Small intestine (tissue), 7 donors: ENCODE data around the gene COA6. TPM values are rescaled to one million over a fixed set of nuclear protein-coding genes. Genes with fewer than 3 reads are reported as not detected.
"Not testable (repeated sequence)": the region's sequence is repeated elsewhere in the genome, so short reads cannot be mapped to it uniquely, and the experiment has no call there.

Source experiments
- DNase-seq, 2 donors: peaks; one replicate each; pipeline versions ENCODE4 v3.0.0 to v3.0.0-alpha.2; 2013
- FAIRE-seq: peaks from 2 replicates; lab custom pipeline; 2012; peaks lifted over from hg19 to GRCh38; lab: Jason Lieb, UNC
- H3K27ac ChIP-seq, 3 donors: one replicate each; pipeline ENCODE4 v1.5.1; 2013; ENCODE audit warnings: low read length in 2 of 3, mild to moderate bottlenecking in 2 of 3, control low read depth in 1 of 3, inconsistent platforms in 1 of 3, low read depth in 1 of 3, moderate library complexity in 1 of 3
- H3K27me3 ChIP-seq, 3 donors: one replicate each; pipeline ENCODE4 v1.6.1; 2013; ENCODE audit warnings: low read length in 3 of 3, inconsistent platforms in 1 of 3; ENCODE audit not compliant: control insufficient read depth in 3 of 3, insufficient read depth in 3 of 3
- H3K36me3 ChIP-seq, 3 donors: one replicate each; pipeline ENCODE4 v1.6.1; 2013; ENCODE audit warnings: low read length in 3 of 3, inconsistent platforms in 1 of 3, low read depth in 1 of 3, mild to moderate bottlenecking in 1 of 3, moderate library complexity in 1 of 3; ENCODE audit not compliant: control insufficient read depth in 3 of 3, insufficient read depth in 2 of 3
- H3K4me1 ChIP-seq, 3 donors: one replicate each; pipeline ENCODE4 v1.6.1; 2013; ENCODE audit warnings: low read length in 2 of 3, inconsistent platforms in 1 of 3, low read depth in 1 of 3, mild to moderate bottlenecking in 1 of 3, moderate library complexity in 1 of 3; ENCODE audit not compliant: control insufficient read depth in 3 of 3, insufficient read depth in 2 of 3
- H3K4me3 ChIP-seq, 3 donors: one replicate each; pipeline ENCODE4 v1.5.1; 2013; ENCODE audit warnings: low read length in 3 of 3, control low read depth in 1 of 3, inconsistent platforms in 1 of 3, low read depth in 1 of 3, mild to moderate bottlenecking in 1 of 3, moderate library complexity in 1 of 3
- H3K9me3 ChIP-seq, 2 donors: one replicate each; pipeline ENCODE4 v1.6.1; 2013; ENCODE audit warnings: low read depth in 1 of 2, low read length in 1 of 2; ENCODE audit not compliant: control insufficient read depth in 2 of 2, insufficient read depth in 1 of 2
- WGBS, 3 donors: extraction: QIAGEN DNeasy Blood & Tissue Kit; methylation state at CpG; one replicate each; pipeline ENCODE4 v1.1.7; 2013; 5-methylcytosine and 5-hydroxymethylcytosine counted together
- polyA plus RNA-seq, 4 donors: library from polyadenylated mRNA; stranded (reverse) in 3 of 4; unstranded in 1 of 4; fragments of 200-250 nt in 3 of 4; fragments of 120-200 nt in 1 of 4; gene quantifications; one replicate each; pipeline versions ENCODE4 v1.2.1 to v1.2.3, GENCODE V29; 2013
- donor health status: healthy with polysubstance abuse.
- donor health status: control.
- donor health status: control.
- donor health status: Bipolar disorder and iron deficiency.
- donor health status: healthy.

The COA6 gene
- polyA plus RNA-seq, 4 donors: 45.4 to 154 (median 88.8) TPM

GRCh38 chr1:234356615-234357269 is 16.5 kb upstream of the COA6 start:
- not testable (repeated sequence) for H3K9me3 ChIP-seq, H3K36me3 ChIP-seq, FAIRE-seq, H3K27me3 ChIP-seq, H3K4me1 ChIP-seq
- peak; percentile 66 to 68 for DNase-seq
- Histone ChIP-seq H3K4me3 (peak overlapping the region in 2 of 3 donors; percentile 50 to 58), H3K27ac (peak overlapping the region in 2 of 3 donors; percentile 37 to 65)
- WGBS, 3 donors: 47 to 60% (median 52%) methylated on average over 32 to 35 of the region's 35 CpGs

GRCh38 chr1:234357831-234358230 is 15.4 kb upstream of the COA6 start:
- no peak for DNase-seq
- no peaks in the 10 kb centered on the region for H3K27me3 ChIP-seq
- H3K9me3 ChIP-seq: no peaks in the 10 kb centered on the region
- no peak overlapping the region for H3K4me3 ChIP-seq
- FAIRE-seq: no peak
- H3K27ac ChIP-seq: no peak overlapping the region
- no peaks in the 10 kb centered on the region for H3K36me3 ChIP-seq
- H3K4me1 ChIP-seq: no peaks in the 10 kb centered on the region

GRCh38 chr1:234361102-234361603 is 12.1 kb upstream of the COA6 start:
- WGBS, 3 donors: 84 to 88% (median 84%) methylated on average over 3 of the region's 3 CpGs
- H3K4me1 ChIP-seq: no peaks in the 10 kb centered on the region
- no peaks in the 10 kb centered on the region for H3K36me3 ChIP-seq
- no peaks in the 10 kb centered on the region for H3K9me3 ChIP-seq
- FAIRE-seq (no peak), DNase-seq (no peak)
- H3K27ac ChIP-seq: no peak overlapping the region
- H3K27me3 ChIP-seq: no peaks in the 10 kb centered on the region
- no peak overlapping the region for H3K4me3 ChIP-seq

GRCh38 chr1:234362558-234362957 is 10.7 kb upstream of the COA6 start:
- Histone ChIP-seq H3K27ac (no peak overlapping the region), H3K36me3 (no peaks in the 10 kb centered on the region), H3K27me3 (no peaks in the 10 kb centered on the region), H3K4me1 (no peaks in the 10 kb centered on the region), H3K9me3 (no peaks in the 10 kb centered on the region), H3K4me3 (no peak overlapping the region)
- DNase-seq (no peak), FAIRE-seq (no peak)
- WGBS, 3 donors: 66 to 89% (median 87%) methylated on average over 2 of the region's 2 CpGs

GRCh38 chr1:234368320-234369032 is 4.8 kb upstream of the COA6 start:
- no peaks in the 10 kb centered on the region for H3K9me3 ChIP-seq
- no peak for FAIRE-seq
- H3K4me1 ChIP-seq: no peaks in the 10 kb centered on the region
- no peak overlapping the region for H3K4me3 ChIP-seq
- H3K36me3 ChIP-seq: no peaks in the 10 kb centered on the region
- WGBS, 3 donors: 73 to 83% (median 78%) methylated on average over 12 of the region's 12 CpGs
- no peak for DNase-seq
- no peaks in the 10 kb centered on the region for H3K27me3 ChIP-seq
- no peak overlapping the region for H3K27ac ChIP-seq

GRCh38 chr1:234369033-234369430 is 4.2 kb upstream of the COA6 start:
- Histone ChIP-seq H3K9me3 (no peaks in the 10 kb centered on the region), H3K27ac (no peak overlapping the region), H3K36me3 (no peaks in the 10 kb centered on the region), H3K4me1 (no peaks in the 10 kb centered on the region), H3K4me3 (no peak overlapping the region), H3K27me3 (no peaks in the 10 kb centered on the region)
- no peak for DNase-seq
- WGBS, 3 donors: 76 to 88% (median 87%) methylated on average over 3 of the region's 3 CpGs
- FAIRE-seq: no peak

GRCh38 chr1:234369784-234370183 is 3.5 kb upstream of the COA6 start:
- WGBS, 3 donors: 61 to 79% (median 71%) methylated on average over 1 of the region's 1 CpG
- H3K27ac ChIP-seq: no peak overlapping the region
- no peak for FAIRE-seq
- H3K9me3 ChIP-seq: no peaks in the 10 kb centered on the region
- no peaks in the 10 kb centered on the region for H3K36me3 ChIP-seq
- H3K27me3 ChIP-seq: no peaks in the 10 kb centered on the region
- no peak for DNase-seq
- peaks cover 0 to 6% (median 0%) of the 10 kb centered on the region in 3 donors for H3K4me1 ChIP-seq
- no peak overlapping the region for H3K4me3 ChIP-seq

- FAIRE-seq: no peak
Measured at GRCh38 chr1:234371414-234371813, 1.8 kb upstream of the COA6 start.

More at GRCh38 chr1:234371414-234371813, 1.8 kb upstream of the COA6 start:
- 45 to 62% (median 56%) methylated on average over 2 of the region's 2 CpGs for WGBS, 3 donors
- no peaks in the 10 kb centered on the region for H3K27me3 ChIP-seq
- H3K27ac ChIP-seq: no peak overlapping the region
- DNase-seq: no peak
- H3K9me3 ChIP-seq: no peaks in the 10 kb centered on the region
- peaks cover 0 to 9% (median 5%) of the 10 kb centered on the region in 3 donors for H3K36me3 ChIP-seq
- H3K4me1 ChIP-seq: peaks cover 0 to 6% (median 0%) of the 10 kb centered on the region in 3 donors
- H3K4me3 ChIP-seq: no peak overlapping the region
